Ascending aorta (tissue), 2 donors: ENCODE data around the gene MAGI1. TPM values are rescaled to one million over a fixed set of nuclear protein-coding genes. Genes with fewer than 3 reads are reported as not detected.

Experiments used
- DNase-seq, 2 donors: peaks; one replicate each; pipeline ENCODE4 v3.0.0-alpha.2; 2019; ENCODE audit warnings: low spot score in 2 of 2
- H3K27ac ChIP-seq, 2 donors: fragments of 200-600 bp; sonication (generic); one replicate each; pipeline ENCODE4 v1.5.1; 2016 to 2017; ENCODE audit warnings: mild to moderate bottlenecking in 1 of 2
- H3K27me3 ChIP-seq: fragments of 200-600 bp; sonication (generic); one replicate; pipeline ENCODE4 v1.5.1; 2017
- H3K36me3 ChIP-seq, 2 donors: fragments of 200-600 bp; sonication (generic); one replicate each; pipeline ENCODE4 v1.5.1; 2016
- H3K4me1 ChIP-seq, 2 donors: fragments of 200-600 bp; sonication (generic); one replicate each; pipeline ENCODE4 v1.5.1; 2016 to 2017; ENCODE audit warnings: mild to moderate bottlenecking in 1 of 2
- H3K4me3 ChIP-seq, 2 donors: fragments of 200-600 bp; sonication (generic); one replicate each; pipeline ENCODE4 v1.5.1; 2016 to 2017; ENCODE audit warnings: mild to moderate bottlenecking in 1 of 2
- H3K9me3 ChIP-seq, 2 donors: fragments of 200-600 bp; sonication (generic); one replicate each; pipeline ENCODE4 v1.5.1; 2016
- CTCF ChIP-seq, 3 experiments: fragments of 200-600 bp in 2 of 3; fragments of 450-650 bp in 1 of 3; sonication (generic) in 2 of 3; IDR thresholded peaks; one replicate each; pipeline ENCODE4 v1.5.1; 2016 to 2019; ENCODE audit warnings: antibody characterized with exemption in 3 of 3, mild to moderate bottlenecking in 1 of 3, moderate library complexity in 1 of 3
- intact Hi-C: fragments of 100-400 bp; cut with DNase I; formaldehyde crosslinking; loops from one replicate; pipeline ENCODE4 v1.15.1; 2023
- total RNA-seq: library from RNA; depleted of rRNA; stranded (reverse); fragments of >200 nt; gene quantifications from one replicate; pipeline ENCODE4 v1.1.0, GENCODE V29; 2016

MAGI1 gene
- total RNA-seq = 28.4 TPM

GRCh38 chr3:66038726-66039589 is at the start of gene MAGI1:
Gene MAGI1 (minus strand): TSS chr3:66038918. CDS start chr3:66038308, 610 bp downstream.
- intact Hi-C loops = loop anchor here (1.0 to 5.0 kb wide), 6 partner anchors 60 to 254 kb away; partner anchors contain the start of gene SLC25A26
- DNase-seq = peak; percentile 56 to 94
- H3K4me1 ChIP-seq = peaks cover 0 to 15% of the 10 kb centered on the region in 2 donors
- TF ChIP-seq CTCF (IDR thresholded peaks at IDR 0.05) = no peak
- peak within 1 kb of the TSS; percentile 77 to 80 for H3K4me3 ChIP-seq
- no peaks in the 10 kb centered on the region for H3K36me3 ChIP-seq
- no peaks in the 10 kb centered on the region for H3K9me3 ChIP-seq
- peak within 1 kb of the TSS; percentile 93 to 96 for H3K27ac ChIP-seq
- H3K27me3 ChIP-seq = no peaks in the 10 kb centered on the region

GRCh38 chr3:66083784-66084213 is 45.1 kb upstream of the MAGI1 start:
- Histone ChIP-seq H3K36me3 (no peaks in the 10 kb centered on the region), H3K27me3 (no peaks in the 10 kb centered on the region), H3K9me3 (no peaks in the 10 kb centered on the region), H3K4me3 (no peak overlapping the region), H3K27ac (no peak overlapping the region), H3K4me1 (no peaks in the 10 kb centered on the region)
- no peak for TF ChIP-seq CTCF (IDR thresholded peaks at IDR 0.05)
- DNase-seq = no peak
- intact Hi-C loops = no loop called here

GRCh38 chr3:66083096-66083678 is 44.5 kb upstream of the MAGI1 start:
- TF ChIP-seq CTCF (IDR thresholded peaks at IDR 0.05) = no peak
- H3K27me3 ChIP-seq = no peaks in the 10 kb centered on the region
- no peak overlapping the region for H3K27ac ChIP-seq
- no peak for DNase-seq
- no peaks in the 10 kb centered on the region for H3K36me3 ChIP-seq
- H3K4me3 ChIP-seq = no peak overlapping the region
- H3K9me3 ChIP-seq = no peaks in the 10 kb centered on the region
- intact Hi-C loops = no loop called here
- H3K4me1 ChIP-seq = no peaks in the 10 kb centered on the region

GRCh38 chr3:66082679-66083078 is 44.0 kb upstream of the MAGI1 start:
- intact Hi-C loops = no loop called here
- no peak overlapping the region for H3K27ac ChIP-seq
- H3K36me3 ChIP-seq = no peaks in the 10 kb centered on the region
- H3K4me3 ChIP-seq = no peak overlapping the region
- H3K27me3 ChIP-seq = no peaks in the 10 kb centered on the region
- no peak for TF ChIP-seq CTCF (IDR thresholded peaks at IDR 0.05)
- no peak for DNase-seq
- no peaks in the 10 kb centered on the region for H3K4me1 ChIP-seq
- H3K9me3 ChIP-seq = no peaks in the 10 kb centered on the region

GRCh38 chr3:66080167-66080566 is 41.4 kb upstream of the MAGI1 start:
- no peak overlapping the region for H3K4me3 ChIP-seq
- TF ChIP-seq CTCF (IDR thresholded peaks at IDR 0.05) = no peak

More at GRCh38 chr3:66080167-66080566, 41.4 kb upstream of the MAGI1 start:
- intact Hi-C loops = no loop called here
- Histone ChIP-seq H3K4me1 (no peaks in the 10 kb centered on the region), H3K27me3 (no peaks in the 10 kb centered on the region), H3K27ac (no peak overlapping the region), H3K9me3 (no peaks in the 10 kb centered on the region), H3K36me3 (no peaks in the 10 kb centered on the region)
- no peak for DNase-seq
